ENCODE data around the gene ENOX1.
"Not testable (repeated sequence)": the region's sequence is repeated elsewhere in the genome, so short reads cannot be mapped to it uniquely, and the experiment has no call there.

The ENOX1 gene

GRCh38 chr13:43422116-43422515 is 364.7 kb downstream of the ENOX1 start:
- no peaks in the 10 kb centered on the region for H3K9me3 Mint-ChIP-seq
- CTCF ChIA-PET = no interaction called here
- DNase-seq = no peak
- H3K36me3 Mint-ChIP-seq = no peaks in the 10 kb centered on the region
- H3K4me3 Mint-ChIP-seq = no peak overlapping the region
- no peaks in the 10 kb centered on the region for H3K4me1 Mint-ChIP-seq
- H3K27me3 Mint-ChIP-seq = no peaks in the 10 kb centered on the region
- H3K27ac Mint-ChIP-seq = no peak overlapping the region

- H3K4me3 Mint-ChIP-seq, DNase-seq, H3K27me3 Mint-ChIP-seq, H3K9me3 Mint-ChIP-seq, H3K4me1 Mint-ChIP-seq, H3K36me3 Mint-ChIP-seq, CTCF ChIA-PET, H3K27ac Mint-ChIP-seq: not testable (repeated sequence)
Measured at GRCh38 chr13:43416842-43417241, 369.9 kb downstream of the ENOX1 start.

- H3K4me3 Mint-ChIP-seq, CTCF ChIA-PET, H3K9me3 Mint-ChIP-seq, H3K27me3 Mint-ChIP-seq, H3K4me1 Mint-ChIP-seq, H3K27ac Mint-ChIP-seq, DNase-seq, H3K36me3 Mint-ChIP-seq: not testable (repeated sequence)
Measured at GRCh38 chr13:43416408-43416807, 370.4 kb downstream of the ENOX1 start.

GRCh38 chr13:43415903-43416391 is 370.8 kb downstream of the ENOX1 start:
- H3K27me3 Mint-ChIP-seq, H3K27ac Mint-ChIP-seq, H3K4me1 Mint-ChIP-seq, H3K4me3 Mint-ChIP-seq, H3K36me3 Mint-ChIP-seq, CTCF ChIA-PET, H3K9me3 Mint-ChIP-seq, DNase-seq: not testable (repeated sequence)

GRCh38 chr13:43414111-43414510 is 372.7 kb downstream of the ENOX1 start:
- Mint-ChIP-seq H3K27me3 (peaks cover 3% of the 10 kb centered on the region), H3K4me1 (no peaks in the 10 kb centered on the region), H3K9me3 (no peaks in the 10 kb centered on the region), H3K4me3 (no peak overlapping the region), H3K36me3 (no peaks in the 10 kb centered on the region), H3K27ac (no peak overlapping the region)
- DNase-seq = no peak
- CTCF ChIA-PET = no interaction called here

GRCh38 chr13:43411741-43412140 is 375.0 kb downstream of the ENOX1 start:
- H3K9me3 Mint-ChIP-seq = no peaks in the 10 kb centered on the region
- DNase-seq = no peak
- CTCF ChIA-PET = no interaction called here
- H3K36me3 Mint-ChIP-seq = no peaks in the 10 kb centered on the region
- no peak overlapping the region for H3K27ac Mint-ChIP-seq
- H3K27me3 Mint-ChIP-seq = peaks cover 6% of the 10 kb centered on the region
- no peaks in the 10 kb centered on the region for H3K4me1 Mint-ChIP-seq
- H3K4me3 Mint-ChIP-seq = no peak overlapping the region

- H3K27ac Mint-ChIP-seq = no peak overlapping the region
- H3K36me3 Mint-ChIP-seq = no peaks in the 10 kb centered on the region
- no peak for DNase-seq
- peaks cover 6% of the 10 kb centered on the region for H3K27me3 Mint-ChIP-seq
- no peaks in the 10 kb centered on the region for H3K9me3 Mint-ChIP-seq
- H3K4me3 Mint-ChIP-seq = no peak overlapping the region
- no peaks in the 10 kb centered on the region for H3K4me1 Mint-ChIP-seq
- CTCF ChIA-PET = no interaction called here
Measured at GRCh38 chr13:43411211-43411610, 375.6 kb downstream of the ENOX1 start.

GRCh38 chr13:43408274-43408673 is 378.5 kb downstream of the ENOX1 start:
- no peak overlapping the region for H3K27ac Mint-ChIP-seq
- CTCF ChIA-PET = no interaction called here
- no peaks in the 10 kb centered on the region for H3K36me3 Mint-ChIP-seq
- H3K4me1 Mint-ChIP-seq = no peaks in the 10 kb centered on the region
- H3K4me3 Mint-ChIP-seq = no peak overlapping the region
- no peaks in the 10 kb centered on the region for H3K9me3 Mint-ChIP-seq
- peaks cover 11% of the 10 kb centered on the region for H3K27me3 Mint-ChIP-seq
- no peak for DNase-seq

- H3K4me1 Mint-ChIP-seq = no peaks in the 10 kb centered on the region
- no peaks in the 10 kb centered on the region for H3K36me3 Mint-ChIP-seq
- H3K9me3 Mint-ChIP-seq = no peaks in the 10 kb centered on the region
- no peak for DNase-seq
- CTCF ChIA-PET = no interaction called here
- H3K27me3 Mint-ChIP-seq = peaks cover 8% of the 10 kb centered on the region
- no peak overlapping the region for H3K27ac Mint-ChIP-seq
- no peak overlapping the region for H3K4me3 Mint-ChIP-seq
Measured at GRCh38 chr13:43407023-43407581, 379.7 kb downstream of the ENOX1 start.

GRCh38 chr13:43405457-43405856 is 381.3 kb downstream of the ENOX1 start:
- Mint-ChIP-seq H3K4me1 (no peaks in the 10 kb centered on the region), H3K27ac (no peak overlapping the region), H3K27me3 (peaks cover 14% of the 10 kb centered on the region), H3K9me3 (no peaks in the 10 kb centered on the region), H3K4me3 (no peak overlapping the region), H3K36me3 (no peaks in the 10 kb centered on the region)
- CTCF ChIA-PET = no interaction called here
- DNase-seq = no peak

- DNase-seq = no peak
- peaks cover 22% of the 10 kb centered on the region for H3K27me3 Mint-ChIP-seq
- H3K27ac Mint-ChIP-seq = no peak overlapping the region
- CTCF ChIA-PET = no interaction called here
- no peaks in the 10 kb centered on the region for H3K4me1 Mint-ChIP-seq
- no peaks in the 10 kb centered on the region for H3K36me3 Mint-ChIP-seq
- no peaks in the 10 kb centered on the region for H3K9me3 Mint-ChIP-seq
- H3K4me3 Mint-ChIP-seq = no peak overlapping the region
Measured at GRCh38 chr13:43402380-43402779, 384.4 kb downstream of the ENOX1 start.

GRCh38 chr13:43401361-43401760 is 385.4 kb downstream of the ENOX1 start:
- DNase-seq = no peak
- H3K27ac Mint-ChIP-seq = no peak overlapping the region
- no peaks in the 10 kb centered on the region for H3K4me1 Mint-ChIP-seq
- no peaks in the 10 kb centered on the region for H3K9me3 Mint-ChIP-seq
- H3K4me3 Mint-ChIP-seq = no peak overlapping the region
- H3K36me3 Mint-ChIP-seq = no peaks in the 10 kb centered on the region
- peaks cover 19% of the 10 kb centered on the region for H3K27me3 Mint-ChIP-seq
- CTCF ChIA-PET = no interaction called here

GRCh38 chr13:43397111-43397510 is 389.7 kb downstream of the ENOX1 start:
- H3K4me3 Mint-ChIP-seq = no peak overlapping the region
- DNase-seq = no peak
- H3K4me1 Mint-ChIP-seq = no peaks in the 10 kb centered on the region
- H3K9me3 Mint-ChIP-seq = no peaks in the 10 kb centered on the region
- no peak overlapping the region for H3K27ac Mint-ChIP-seq
- H3K36me3 Mint-ChIP-seq = no peaks in the 10 kb centered on the region
- H3K27me3 Mint-ChIP-seq = peaks cover 15% of the 10 kb centered on the region
- CTCF ChIA-PET = no interaction called here

GRCh38 chr13:43391036-43391435 is 395.7 kb downstream of the ENOX1 start:
- Mint-ChIP-seq H3K9me3 (no peaks in the 10 kb centered on the region), H3K4me1 (no peaks in the 10 kb centered on the region), H3K36me3 (no peaks in the 10 kb centered on the region), H3K4me3 (no peak overlapping the region), H3K27ac (no peak overlapping the region), H3K27me3 (peaks cover 4% of the 10 kb centered on the region)
- CTCF ChIA-PET = interaction anchor here (0.9 kb wide), 1 partner anchor 24 kb away, joined by 3 read pairs; no protein-coding TSS in a partner anchor
- DNase-seq = no peak

GRCh38 chr13:43390619-43391018 is 396.2 kb downstream of the ENOX1 start:
- no peak overlapping the region for H3K4me3 Mint-ChIP-seq
- H3K27ac Mint-ChIP-seq = no peak overlapping the region
- H3K9me3 Mint-ChIP-seq = no peaks in the 10 kb centered on the region
- no peak for DNase-seq
- CTCF ChIA-PET = no interaction called here
- no peaks in the 10 kb centered on the region for H3K36me3 Mint-ChIP-seq
- H3K4me1 Mint-ChIP-seq = no peaks in the 10 kb centered on the region
- H3K27me3 Mint-ChIP-seq = peaks cover 4% of the 10 kb centered on the region

GRCh38 chr13:43389983-43390382 is 396.8 kb downstream of the ENOX1 start:
- H3K4me1 Mint-ChIP-seq = no peaks in the 10 kb centered on the region
- no peak overlapping the region for H3K27ac Mint-ChIP-seq
- CTCF ChIA-PET = no interaction called here
- H3K4me3 Mint-ChIP-seq = no peak overlapping the region
- DNase-seq = no peak
- peaks cover 4% of the 10 kb centered on the region for H3K27me3 Mint-ChIP-seq
- H3K9me3 Mint-ChIP-seq = no peaks in the 10 kb centered on the region
- H3K36me3 Mint-ChIP-seq = no peaks in the 10 kb centered on the region

Measured in activated naive CD4-positive, alpha-beta T cell treated with anti-CD3 and anti-CD28 coated beads, Interleukin-2, amount 10 ng/mL, durations not matched to agents 7 days and 5 days (primary cell).